ENCODE measurements around the gene ATF5.
A peak's percentile ranks its signal among the peaks of the same experiment; 100 is the strongest.

Gene ATF5

GRCh38 chr19:49981603-49982593 is 52.9 kb downstream of the ATF5 start:
- peak in 1 of 2 experiments; percentile 12 for DNase-seq

Data from NCI-H526 (cell line).